Vagina (tissue), 2 donors: Measurements from ENCODE around the gene CLEC10A. TPM values are rescaled to one million over a fixed set of nuclear protein-coding genes. Genes with fewer than 3 reads are reported as not detected.
A peak's percentile ranks its signal among the peaks of the same experiment; 100 is the strongest.

Source experiments
- DNase-seq, 2 donors: peaks; one replicate each; pipeline ENCODE4 v3.0.0-alpha.2; 2017; ENCODE audit errors: extremely low spot score in 2 of 2
- H3K27ac ChIP-seq: fragments of 200-600 bp; sonication (generic); one replicate; pipeline ENCODE4 v1.5.1; 2019
- H3K27me3 ChIP-seq: fragments of 200-600 bp; sonication (generic); one replicate; pipeline ENCODE4 v1.5.1; 2019
- H3K36me3 ChIP-seq, 2 donors: fragments of 200-600 bp; sonication (generic); one replicate each; pipeline ENCODE4 v1.5.1; 2017 to 2019
- H3K4me1 ChIP-seq: fragments of 200-600 bp; sonication (generic); one replicate; pipeline ENCODE4 v1.5.1; 2019
- H3K4me3 ChIP-seq, 2 donors: fragments of 200-600 bp; sonication (generic); 1 replicate in 1 of 2; 2 replicates in 1 of 2; pipeline ENCODE4 v1.5.1; 2016 to 2019
- H3K9me3 ChIP-seq: fragments of 200-600 bp; sonication (generic); one replicate; pipeline ENCODE4 v1.5.1; 2019
- POLR2A ChIP-seq, 2 donors: fragments of 450-650 bp; IDR thresholded peaks; one replicate each; pipeline ENCODE4 v1.6.1; 2017; ENCODE audit warnings: antibody characterized with exemption in 2 of 2, mild to moderate bottlenecking in 2 of 2, moderate library complexity in 2 of 2
- POLR2AphosphoS5 ChIP-seq, 2 donors: sonication (generic); formaldehyde crosslinking; IDR thresholded peaks; one replicate each; pipeline ENCODE4 v1.9.0; 2017; ENCODE audit warnings: antibody characterized with exemption in 2 of 2, mild to moderate bottlenecking in 2 of 2, low read depth in 1 of 2; ENCODE audit not compliant: insufficient read depth in 1 of 2
- intact Hi-C: fragments of 100-400 bp; cut with DNase I; formaldehyde crosslinking; loops from one replicate; pipeline ENCODE4 v1.15.1; 2023
- total RNA-seq: library from RNA; depleted of rRNA; stranded (reverse); fragments of >200 nt; gene quantifications from one replicate; pipeline ENCODE4 v1.2.3, GENCODE V29; 2016
- TF ChIP-seq, protein P1 (sequence below), 3 experiments: fragments of 450-650 bp in 2 of 3; fragments of 200-600 bp in 1 of 3; sonication (generic) in 1 of 3; IDR thresholded peaks; one replicate each; pipeline ENCODE4 v1.5.1; 2017 to 2019; ENCODE audit warnings: antibody characterized with exemption in 3 of 3, mild to moderate bottlenecking in 2 of 3, moderate library complexity in 2 of 3

Gene CLEC10A
- total RNA-seq, 1 donor from 2014 or later, result 3.7 TPM

DNA sequence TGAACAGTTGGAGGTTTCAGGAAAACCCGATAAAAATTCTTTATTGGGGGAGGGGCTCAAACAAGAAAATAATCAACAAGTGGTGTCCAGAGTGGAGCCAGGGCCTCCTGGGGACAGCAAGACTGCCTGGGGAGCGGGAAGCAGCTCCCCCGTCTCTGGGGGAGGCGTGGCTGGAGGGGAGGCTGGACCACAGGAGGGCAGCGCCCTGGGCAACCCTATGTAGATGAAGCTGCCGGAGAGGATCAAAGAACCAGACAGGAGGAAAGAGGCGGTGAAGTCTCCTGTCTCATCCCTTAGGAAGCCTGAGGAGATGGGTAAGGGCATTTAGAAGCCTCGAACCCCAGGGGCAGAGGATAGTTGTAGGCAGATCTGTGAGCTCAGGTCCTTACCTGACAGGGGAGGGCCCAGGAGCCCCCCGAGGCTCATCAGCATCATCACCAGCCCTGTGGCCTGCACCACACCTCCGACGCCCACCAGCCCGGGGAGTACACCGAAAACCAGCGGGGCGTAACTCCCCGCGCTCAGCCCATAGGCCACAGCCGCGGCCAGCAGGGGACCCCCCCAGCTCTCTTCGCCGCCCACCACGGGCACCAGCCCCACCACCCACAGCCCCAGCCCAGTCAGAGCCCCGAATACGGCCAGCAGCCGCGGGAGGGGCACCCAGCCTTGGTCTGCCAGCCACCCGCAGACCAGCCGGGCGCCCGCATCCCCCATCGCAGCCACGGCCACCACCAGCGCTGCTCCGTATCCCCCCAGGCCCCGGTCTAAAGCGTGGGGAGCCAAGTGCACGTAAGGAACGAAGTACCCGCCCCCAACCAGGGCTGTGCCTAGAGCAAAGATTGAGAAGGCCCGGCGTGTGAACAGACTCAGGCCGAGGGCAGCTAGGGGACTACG lies 38.2 kb downstream of the CLEC10A start:
- TF ChIP-seq POLR2AphosphoS5 (IDR thresholded peaks at IDR 0.05; ENCODE audit: insufficient read depth in 1 of 2, low read depth in 1 of 2) (no peak), POLR2A (IDR thresholded peaks at IDR 0.05) (no peak)
- TF ChIP-seq, protein P1, sequence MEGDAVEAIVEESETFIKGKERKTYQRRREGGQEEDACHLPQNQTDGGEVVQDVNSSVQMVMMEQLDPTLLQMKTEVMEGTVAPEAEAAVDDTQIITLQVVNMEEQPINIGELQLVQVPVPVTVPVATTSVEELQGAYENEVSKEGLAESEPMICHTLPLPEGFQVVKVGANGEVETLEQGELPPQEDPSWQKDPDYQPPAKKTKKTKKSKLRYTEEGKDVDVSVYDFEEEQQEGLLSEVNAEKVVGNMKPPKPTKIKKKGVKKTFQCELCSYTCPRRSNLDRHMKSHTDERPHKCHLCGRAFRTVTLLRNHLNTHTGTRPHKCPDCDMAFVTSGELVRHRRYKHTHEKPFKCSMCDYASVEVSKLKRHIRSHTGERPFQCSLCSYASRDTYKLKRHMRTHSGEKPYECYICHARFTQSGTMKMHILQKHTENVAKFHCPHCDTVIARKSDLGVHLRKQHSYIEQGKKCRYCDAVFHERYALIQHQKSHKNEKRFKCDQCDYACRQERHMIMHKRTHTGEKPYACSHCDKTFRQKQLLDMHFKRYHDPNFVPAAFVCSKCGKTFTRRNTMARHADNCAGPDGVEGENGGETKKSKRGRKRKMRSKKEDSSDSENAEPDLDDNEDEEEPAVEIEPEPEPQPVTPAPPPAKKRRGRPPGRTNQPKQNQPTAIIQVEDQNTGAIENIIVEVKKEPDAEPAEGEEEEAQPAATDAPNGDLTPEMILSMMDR (IDR thresholded peaks at IDR 0.05), result no peak
- Histone ChIP-seq H3K4me1 (peaks cover 35% of the 10 kb centered on the region), H3K9me3 (no peaks in the 10 kb centered on the region), H3K4me3 (peak overlapping the region; percentile 48 to 50), H3K27me3 (no peaks in the 10 kb centered on the region), H3K27ac (peak overlapping the region; percentile 68), H3K36me3 (no peaks in the 10 kb centered on the region)
- no peak for DNase-seq
- intact Hi-C loops, result no loop called here

DNA sequence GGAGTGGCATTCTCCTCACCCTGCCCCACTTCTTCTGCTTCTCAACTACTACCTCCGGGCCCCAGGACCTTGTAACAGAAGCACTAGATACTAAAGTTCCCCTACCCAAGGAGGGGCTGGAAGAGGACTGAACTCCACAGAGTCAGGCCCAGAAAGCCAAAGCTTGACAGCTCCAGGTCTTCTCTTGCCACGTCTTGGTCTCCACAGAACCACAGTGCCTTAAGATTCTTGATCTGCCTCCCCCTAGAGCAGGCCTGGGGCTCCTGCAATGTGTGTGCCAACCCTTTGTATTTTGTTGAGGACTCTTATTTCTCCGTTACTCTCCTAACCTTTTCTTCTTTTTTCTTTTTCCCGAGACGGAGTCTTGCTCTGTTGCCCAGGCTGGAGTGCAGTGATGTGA lies 40.2 kb downstream of the CLEC10A start:
- intact Hi-C loops, result no loop called here

DNA sequence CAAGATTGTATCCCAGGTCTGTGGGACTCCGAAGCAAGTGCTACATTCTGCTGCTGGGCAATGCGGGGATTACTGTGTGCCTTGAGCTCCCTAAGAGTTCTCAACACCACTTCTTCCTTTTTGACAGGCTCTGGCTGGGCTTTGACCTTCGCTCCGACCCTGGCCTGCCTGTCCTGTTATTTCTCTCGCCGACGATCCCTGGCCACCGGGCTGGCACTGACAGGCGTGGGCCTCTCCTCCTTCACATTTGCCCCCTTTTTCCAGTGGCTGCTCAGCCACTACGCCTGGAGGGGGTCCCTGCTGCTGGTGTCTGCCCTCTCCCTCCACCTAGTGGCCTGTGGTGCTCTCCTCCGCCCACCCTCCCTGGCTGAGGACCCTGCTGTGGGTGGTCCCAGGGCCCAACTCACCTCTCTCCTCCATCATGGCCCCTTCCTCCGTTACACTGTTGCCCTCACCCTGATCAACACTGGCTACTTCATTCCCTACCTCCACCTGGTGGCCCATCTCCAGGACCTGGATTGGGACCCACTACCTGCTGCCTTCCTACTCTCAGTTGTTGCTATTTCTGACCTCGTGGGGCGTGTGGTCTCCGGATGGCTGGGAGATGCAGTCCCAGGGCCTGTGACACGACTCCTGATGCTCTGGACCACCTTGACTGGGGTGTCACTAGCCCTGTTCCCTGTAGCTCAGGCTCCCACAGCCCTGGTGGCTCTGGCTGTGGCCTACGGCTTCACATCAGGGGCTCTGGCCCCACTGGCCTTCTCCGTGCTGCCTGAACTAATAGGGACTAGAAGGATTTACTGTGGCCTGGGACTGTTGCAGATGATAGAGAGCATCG lies 41.8 kb downstream of the CLEC10A start:
- DNase-seq, result no peak
- Histone ChIP-seq H3K27ac (no peak overlapping the region), H3K27me3 (no peaks in the 10 kb centered on the region), H3K4me1 (peaks cover 37% of the 10 kb centered on the region), H3K4me3 (no peak overlapping the region), H3K36me3 (no peaks in the 10 kb centered on the region), H3K9me3 (no peaks in the 10 kb centered on the region)
- intact Hi-C loops, result no loop called here
- TF ChIP-seq POLR2AphosphoS5 (IDR thresholded peaks at IDR 0.05; ENCODE audit: insufficient read depth in 1 of 2, low read depth in 1 of 2) (no peak), POLR2A (IDR thresholded peaks at IDR 0.05) (no peak)
- TF ChIP-seq, protein P1 (IDR thresholded peaks at IDR 0.05), result no peak

More for the DNA sequence above, 40.2 kb downstream of the CLEC10A start:
- no peak for DNase-seq
- no peak overlapping the region for H3K4me3 ChIP-seq
- peaks cover 44% of the 10 kb centered on the region for H3K4me1 ChIP-seq
- TF ChIP-seq POLR2A (IDR thresholded peaks at IDR 0.05) (no peak), POLR2AphosphoS5 (IDR thresholded peaks at IDR 0.05; ENCODE audit: insufficient read depth in 1 of 2, low read depth in 1 of 2) (no peak)
- TF ChIP-seq, protein P1 (IDR thresholded peaks at IDR 0.05), result no peak
- no peaks in the 10 kb centered on the region for H3K9me3 ChIP-seq
- H3K27me3 ChIP-seq, result no peaks in the 10 kb centered on the region
- no peaks in the 10 kb centered on the region for H3K36me3 ChIP-seq
- no peak overlapping the region for H3K27ac ChIP-seq

DNA sequence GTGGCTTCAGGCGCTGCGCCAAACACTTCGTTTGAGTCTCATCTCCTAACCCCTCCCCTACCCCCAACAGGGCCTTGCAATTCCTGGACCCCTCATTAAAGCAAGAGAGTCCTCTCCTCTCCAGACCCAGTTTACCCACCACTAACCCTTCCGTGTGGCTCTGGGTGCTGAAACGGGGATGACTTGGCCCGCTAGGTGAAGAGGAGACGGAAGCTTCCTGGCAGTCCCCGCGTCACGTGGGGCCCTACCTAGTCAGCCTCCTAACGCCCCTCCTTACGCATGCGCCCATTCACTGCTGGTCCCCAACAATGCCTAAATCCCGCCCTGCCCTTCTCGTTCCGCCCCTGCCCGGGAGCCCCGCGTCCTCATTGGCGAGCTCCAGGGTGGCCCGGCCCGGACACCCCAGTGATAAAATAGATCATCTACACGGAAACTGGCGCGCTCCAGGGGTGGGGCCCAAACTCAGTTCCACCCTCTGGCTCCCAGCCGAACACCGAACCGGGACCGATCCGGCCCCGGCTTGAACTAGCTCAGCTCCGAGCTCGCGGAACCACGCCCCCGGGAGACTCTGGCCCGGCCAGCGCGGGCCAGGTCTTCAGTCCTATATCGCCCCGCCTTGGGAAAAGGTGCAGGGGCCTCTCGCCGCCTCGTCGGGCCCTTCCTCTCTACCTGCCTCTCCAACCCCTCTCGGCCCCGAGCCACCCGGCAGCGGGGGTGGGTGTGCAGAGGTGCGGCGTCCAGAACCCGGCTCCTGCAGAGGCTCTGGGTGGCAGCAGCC lies 44.3 kb downstream of the CLEC10A start, which contains the start of gene SLC16A13:
TSS of gene SLC16A13 (plus strand) at position 425 of the 778 bp plus-strand sequence. CDS start 368 bp downstream, outside the sequence.
- TF ChIP-seq POLR2AphosphoS5 (IDR thresholded peaks at IDR 0.05; ENCODE audit: insufficient read depth in 1 of 2, low read depth in 1 of 2) (peak; percentile 86 to 92), POLR2A (IDR thresholded peaks at IDR 0.05) (peak; percentile 5 to 52)
- TF ChIP-seq, protein P1 (IDR thresholded peaks at IDR 0.05), result peak in 1 of 3 experiments; percentile 17
- H3K27ac ChIP-seq, result peak within 1 kb of the TSS; percentile 93
- no peaks in the 10 kb centered on the region for H3K27me3 ChIP-seq
- H3K9me3 ChIP-seq, result no peaks in the 10 kb centered on the region
- H3K4me1 ChIP-seq, result peaks cover 23% of the 10 kb centered on the region
- intact Hi-C loops, result no loop called here
- no peaks in the 10 kb centered on the region for H3K36me3 ChIP-seq
- H3K4me3 ChIP-seq, result peak within 1 kb of the TSS; percentile 65 to 78
- peak in 1 of 2 donors; percentile 98 for DNase-seq
